Spinal cord (tissue), 10 donors: ENCODE data around the gene SLC37A4. TPM values are rescaled to one million over a fixed set of nuclear protein-coding genes. Genes with fewer than 3 reads are reported as not detected.
"Not testable (repeated sequence)": the region's sequence is repeated elsewhere in the genome, so short reads cannot be mapped to it uniquely, and the experiment has no call there.

Experiments
- DNase-seq, 6 donors: peaks; one replicate each; pipeline versions ENCODE4 v3.0.0 to v3.0.0-alpha.2; 2013 to 2015; ENCODE audit warnings: low spot score in 6 of 6, low read depth in 4 of 6
- H3K27ac ChIP-seq: one replicate; pipeline ENCODE4 v1.5.1; 2013; ENCODE audit warnings: low read depth, low read length, control low read depth
- H3K27me3 ChIP-seq: one replicate; pipeline ENCODE4 v1.6.1; 2013; ENCODE audit warnings: low read length; ENCODE audit not compliant: control insufficient read depth, insufficient read depth
- H3K36me3 ChIP-seq: one replicate; pipeline ENCODE4 v1.6.1; 2013; ENCODE audit warnings: low read length; ENCODE audit not compliant: control insufficient read depth, insufficient read depth
- H3K4me1 ChIP-seq: one replicate; pipeline ENCODE4 v1.6.1; 2013; ENCODE audit warnings: low read length; ENCODE audit not compliant: control insufficient read depth, insufficient read depth
- H3K4me3 ChIP-seq: one replicate; pipeline ENCODE4 v1.5.1; 2013; ENCODE audit warnings: low read depth, low read length, control low read depth
- H3K9me3 ChIP-seq: one replicate; pipeline ENCODE4 v1.6.1; 2013; ENCODE audit warnings: low read length; ENCODE audit not compliant: control insufficient read depth, insufficient read depth
- WGBS: methylation state at CpG from one replicate; pipeline ENCODE4 v1.1.5; 2013; ENCODE audit warnings: missing lambda C conversion rate; ENCODE audit not compliant: insufficient coverage; 5-methylcytosine and 5-hydroxymethylcytosine counted together
- polyA plus RNA-seq, 2 donors: library from polyadenylated mRNA; unstranded; fragments of 120-200 nt; gene quantifications; one replicate each; pipeline ENCODE4 v1.2.1, GENCODE V29; 2013; ENCODE audit not compliant: insufficient read length in 2 of 2
- total RNA-seq, 2 donors: library from RNA; depleted of rRNA in 1 of 2; stranded (reverse); fragments of 120-200 nt in 1 of 2; fragments of >200 nt in 1 of 2; gene quantifications; one replicate each; pipeline versions ENCODE4 v1.2.3 to v1.2.4, GENCODE V29; 2013 to 2014
- donor health status: healthy.

Gene SLC37A4
- total and polyA plus RNA-seq, 4 donors = 8.1 to 26.1 (median 19.1) TPM

GRCh38 chr11:119046489-119046888, 15.8 kb upstream of the SLC37A4 start:
- Histone ChIP-seq H3K9me3 (no peaks in the 10 kb centered on the region), H3K36me3 (peaks cover 67% of the 10 kb centered on the region)
- 99% methylated on average over 6 of the region's 6 CpGs for WGBS

GRCh38 chr11:119044708-119045107, 14.0 kb upstream of the SLC37A4 start:
- 75% methylated on average over 2 of the region's 6 CpGs for WGBS
- no peaks in the 10 kb centered on the region for H3K9me3 ChIP-seq
- no peak overlapping the region for H3K27ac ChIP-seq
- no peaks in the 10 kb centered on the region for H3K27me3 ChIP-seq
- DNase-seq = no peak
- H3K4me1 ChIP-seq = no peaks in the 10 kb centered on the region
- peaks cover 53% of the 10 kb centered on the region for H3K36me3 ChIP-seq
- H3K4me3 ChIP-seq = no peak overlapping the region

More at GRCh38 chr11:119046489-119046888, 15.8 kb upstream of the SLC37A4 start:
- no peaks in the 10 kb centered on the region for H3K4me1 ChIP-seq
- no peak overlapping the region for H3K27ac ChIP-seq
- DNase-seq = no peak
- H3K27me3 ChIP-seq = no peaks in the 10 kb centered on the region
- no peak overlapping the region for H3K4me3 ChIP-seq

GRCh38 chr11:119042927-119043326, 12.2 kb upstream of the SLC37A4 start:
- Histone ChIP-seq H3K9me3 (no peaks in the 10 kb centered on the region), H3K36me3 (peaks cover 35% of the 10 kb centered on the region), H3K27me3 (no peaks in the 10 kb centered on the region), H3K27ac (no peak overlapping the region), H3K4me3 (no peak overlapping the region), H3K4me1 (no peaks in the 10 kb centered on the region)
- no peak for DNase-seq
- 97% methylated on average over 4 of the region's 9 CpGs for WGBS

GRCh38 chr11:119041821-119042514, 11.3 kb upstream of the SLC37A4 start:
- H3K4me3 ChIP-seq = no peak overlapping the region
- no peaks in the 10 kb centered on the region for H3K4me1 ChIP-seq
- H3K9me3 ChIP-seq = no peaks in the 10 kb centered on the region
- no peaks in the 10 kb centered on the region for H3K27me3 ChIP-seq
- WGBS = 100% methylated on average over 2 of the region's 4 CpGs
- DNase-seq = no peak
- H3K27ac ChIP-seq = no peak overlapping the region
- H3K36me3 ChIP-seq = peaks cover 26% of the 10 kb centered on the region

- no CpG with 5 or more reads among the region's 11 CpGs for WGBS
- not testable (repeated sequence) for H3K9me3 ChIP-seq, H3K27me3 ChIP-seq, H3K4me3 ChIP-seq, H3K27ac ChIP-seq, H3K4me1 ChIP-seq, DNase-seq, H3K36me3 ChIP-seq
Observed at GRCh38 chr11:119039471-119039870, 8.8 kb upstream of the SLC37A4 start.

GRCh38 chr11:119038884-119039283, 8.2 kb upstream of the SLC37A4 start:
- no peak overlapping the region for H3K4me3 ChIP-seq
- H3K27ac ChIP-seq = no peak overlapping the region
- 91% methylated on average over 2 of the region's 5 CpGs for WGBS
- no peak for DNase-seq
- H3K27me3 ChIP-seq = no peaks in the 10 kb centered on the region
- H3K36me3 ChIP-seq = no peaks in the 10 kb centered on the region
- H3K9me3 ChIP-seq = no peaks in the 10 kb centered on the region
- H3K4me1 ChIP-seq = no peaks in the 10 kb centered on the region

- Histone ChIP-seq H3K9me3 (no peaks in the 10 kb centered on the region), H3K4me1 (peaks cover 14% of the 10 kb centered on the region), H3K27me3 (no peaks in the 10 kb centered on the region), H3K36me3 (no peaks in the 10 kb centered on the region), H3K27ac (no peak overlapping the region), H3K4me3 (no peak overlapping the region)
- 100% methylated on average over 1 of the region's 3 CpGs for WGBS
- DNase-seq = no peak
Observed at GRCh38 chr11:119034813-119035212, 4.1 kb upstream of the SLC37A4 start.

GRCh38 chr11:119033421-119033820, 2.7 kb upstream of the SLC37A4 start:
- H3K27ac ChIP-seq, H3K27me3 ChIP-seq, H3K9me3 ChIP-seq, DNase-seq, H3K4me3 ChIP-seq, H3K36me3 ChIP-seq: not testable (repeated sequence)
- 93% methylated on average over 3 of the region's 10 CpGs for WGBS
- peaks cover 28% of the 10 kb centered on the region for H3K4me1 ChIP-seq

- H3K27me3 ChIP-seq = no peaks in the 10 kb centered on the region
- H3K9me3 ChIP-seq = no peaks in the 10 kb centered on the region
- peaks cover 18% of the 10 kb centered on the region for H3K36me3 ChIP-seq
- H3K27ac ChIP-seq = no peak overlapping the region
- WGBS = 50% methylated on average over 1 of the region's 9 CpGs
- peaks cover 29% of the 10 kb centered on the region for H3K4me1 ChIP-seq
- H3K4me3 ChIP-seq = no peak overlapping the region
- DNase-seq = no peak
Observed at GRCh38 chr11:119031912-119032280, 1.2 kb upstream of the SLC37A4 start.

GRCh38 chr11:119030029-119030328, 698 bp downstream of the SLC37A4 start:
- Histone ChIP-seq H3K27ac (peak overlapping the region; percentile 64), H3K36me3 (peaks cover 36% of the 10 kb centered on the region), H3K4me3 (peak overlapping the region; percentile 87), H3K4me1 (peaks cover 29% of the 10 kb centered on the region), H3K9me3 (no peaks in the 10 kb centered on the region), H3K27me3 (no peaks in the 10 kb centered on the region)
- no peak for DNase-seq
- WGBS = 1% methylated on average over 13 of the region's 13 CpGs
